Stimulated activated CD8-positive, alpha-beta memory T cell treated with anti-CD3 and anti-CD28 coated beads, Interleukin-12 subunit alpha, Interleukin-12 subunit beta, amount 100 ng/mL, for 1 hour (primary cell): ENCODE results near the gene MEP1B.

Source experiments
- DNase-seq: peaks from one replicate; pipeline ENCODE4 v3.0.0-alpha.2; 2020; ENCODE audit warnings: low read depth

Gene MEP1B

GRCh38 chr18:32267463-32267862 lies 77.6 kb downstream of the MEP1B start:
- DNase-seq: no peak
